GM12878 (cell line): Measurements from ENCODE around the gene HOXB6. TPM values are rescaled to one million over a fixed set of nuclear protein-coding genes. Genes with fewer than 3 reads are reported as not detected.

Experiments
- ATF7 ChIP-seq: fragments of 450-650 bp; IDR thresholded peaks from 2 replicates; pipeline ENCODE4 v1.6.1; 2016; ENCODE audit warnings: low read depth, mild to moderate bottlenecking
- NRF1 ChIP-seq: conservative IDR thresholded peaks from 2 replicates; pipeline ENCODE4 v1.6.1; 2011; ENCODE audit warnings: mild to moderate bottlenecking, low read depth, low read length, improper control_type of control experiment
- RB1 ChIP-seq: fragments of 450-650 bp; formaldehyde crosslinking; IDR thresholded peaks from 2 replicates; pipeline ENCODE4 v1.6.1; 2017; ENCODE audit warnings: mild to moderate bottlenecking, borderline replicate concordance
- SKIL ChIP-seq: fragments of 450-650 bp; IDR thresholded peaks from 2 replicates; pipeline ENCODE4 v1.6.1; 2017; ENCODE audit warnings: mild to moderate bottlenecking, low read depth, inconsistent platforms; ENCODE audit not compliant: poor library complexity, severe bottlenecking
- SPI1 ChIP-seq: IDR thresholded peaks from 2 replicates; pipeline ENCODE4 v1.6.1; 2011; ENCODE audit warnings: low read depth, mild to moderate bottlenecking, low read length, moderate library complexity, borderline replicate concordance; ENCODE audit not compliant: insufficient read depth
- WRNIP1 ChIP-seq: IDR thresholded peaks from 2 replicates; pipeline ENCODE4 v1.6.1; 2011; ENCODE audit warnings: low read depth, low read length, improper control_type of control experiment, borderline replicate concordance
- ZZZ3 ChIP-seq: IDR thresholded peaks from 2 replicates; pipeline ENCODE4 v1.6.1; 2011; ENCODE audit warnings: low read depth; ENCODE audit not compliant: control insufficient read depth, insufficient read length
- polyA plus RNA-seq, 11 experiments: library from polyadenylated mRNA; depleted of rRNA in 4 of 11; unstranded in 6 of 11; stranded (reverse) in 5 of 11; fragments of >200 nt; fragmentation: Nextera tagmentation in 4 of 11; fragmentation: Illumina TruSeq in 1 of 11; extraction: Ambion mirVana in 4 of 11; extraction: Trizol in 1 of 11; gene quantifications; 1 replicate in 1 of 11; 2 replicates in 10 of 11; pipeline versions ENCODE4 v1.2.1 to v1.2.3, GENCODE V29; 2011 to 2016; ENCODE audit warnings: inconsistent platforms in 2 of 11, missing spikeins in 2 of 11, low read depth in 1 of 11
- total RNA-seq, 4 experiments: library from RNA; depleted of rRNA in 3 of 4; stranded (reverse); fragments of >200 nt in 3 of 4; fragmentation: Illumina TruSeq in 1 of 4; extraction: Trizol in 1 of 4; gene quantifications; 2 replicates each; pipeline versions ENCODE4 v1.2.1 to v1.2.3, GENCODE V29; 2013 to 2021

HOXB6 gene
- total and polyA plus RNA-seq, 10 of the 15 experiments (the other 5 are each of a cell fraction or from before 2014, with no cell fraction given): 0.04 to 0.51 (median 0.09) TPM; not detected in 2

- peak; percentile 13 for TF ChIP-seq SKIL
- no peak for TF ChIP-seq NRF1
- peak; percentile 54 for TF ChIP-seq ATF7
- no peak for TF ChIP-seq ZZZ3
- no peak for TF ChIP-seq WRNIP1
- TF ChIP-seq RB1: no peak
- TF ChIP-seq SPI1: no peak
These were observed 42.6 kb downstream of the HOXB6 start (continued) for GRCh38 chr17:48561884-48562810.
